Natural killer cell (primary cell): Measurements from ENCODE around the gene CDKL5. TPM values are rescaled to one million over a fixed set of nuclear protein-coding genes. Genes with fewer than 3 reads are reported as not detected.

Source experiments
- ATAC-seq, 3 donors: fragments of 150-1000 bp in 2 of 3; fragments of 200-7000 bp in 1 of 3; cut with Tn5 transposase; 1 replicate in 1 of 3; 2 replicates in 2 of 3; pipeline ENCODE4 v1.10.0; 2021; ENCODE audit warnings: mild to moderate bottlenecking in 2 of 3, moderate library complexity in 2 of 3
- DNase-seq, 2 donors: peaks; one replicate each; pipeline versions ENCODE4 v3.0.0 to v3.0.0-alpha.2; 2013 to 2021; ENCODE audit warnings: mixed read lengths in 1 of 2
- H3K27ac ChIP-seq: one replicate; pipeline ENCODE4 v1.5.1; 2013; ENCODE audit warnings: mild to moderate bottlenecking, low read length
- H3K27me3 ChIP-seq: one replicate; pipeline ENCODE4 v1.6.1; 2013; ENCODE audit warnings: low read length; ENCODE audit not compliant: control insufficient read depth, insufficient read depth
- H3K36me3 ChIP-seq: one replicate; pipeline ENCODE4 v1.6.1; 2013; ENCODE audit warnings: low read length; ENCODE audit not compliant: control insufficient read depth, insufficient read depth
- H3K4me1 ChIP-seq: one replicate; pipeline ENCODE4 v1.6.1; 2013; ENCODE audit warnings: low read length; ENCODE audit not compliant: control insufficient read depth, insufficient read depth
- H3K4me3 ChIP-seq: one replicate; pipeline ENCODE4 v1.5.1; 2013; ENCODE audit warnings: low read length
- H3K9me3 ChIP-seq: one replicate; pipeline ENCODE4 v1.6.1; 2013; ENCODE audit warnings: low read length; ENCODE audit not compliant: control insufficient read depth, insufficient read depth
- H3K27ac Mint-ChIP-seq, 2 donors: one replicate each; pipeline ENCODE4 v1.8.0; 2022; ENCODE audit warnings: mild to moderate bottlenecking in 2 of 2, mixed read lengths in 2 of 2, moderate library complexity in 1 of 2
- H3K27me3 Mint-ChIP-seq, 2 donors: one replicate each; pipeline ENCODE4 v1.8.0; 2022; ENCODE audit warnings: low read depth in 2 of 2, mixed read lengths in 2 of 2
- H3K36me3 Mint-ChIP-seq: one replicate; pipeline ENCODE4 v1.8.0; 2022; ENCODE audit warnings: mixed read lengths
- H3K4me1 Mint-ChIP-seq, 2 donors: one replicate each; pipeline ENCODE4 v1.8.0; 2022; ENCODE audit warnings: mixed read lengths in 2 of 2
- H3K4me3 Mint-ChIP-seq: one replicate; pipeline ENCODE4 v1.8.0; 2022; ENCODE audit warnings: mild to moderate bottlenecking, moderate library complexity, mixed read lengths
- H3K9me3 Mint-ChIP-seq, 2 donors: one replicate each; pipeline ENCODE4 v1.8.0; 2022; ENCODE audit warnings: mixed read lengths in 2 of 2
- CTCF ChIP-seq: fragments of 200-600 bp; IDR thresholded peaks from one replicate; pipeline ENCODE4 v1.8.0; 2022; ENCODE audit warnings: antibody characterized with exemption
- WGBS: methylation state at CpG from one replicate; pipeline ENCODE4 v1.1.7; 2013; ENCODE audit warnings: missing lambda C conversion rate; ENCODE audit not compliant: insufficient coverage; 5-methylcytosine and 5-hydroxymethylcytosine counted together
- intact Hi-C: fragments of 100-400 bp; cut with micrococcal nuclease; formaldehyde crosslinking; loops from one replicate; pipeline ENCODE4 v1.14.2; 2022
- total RNA-seq, 4 donors: library from RNA; stranded (reverse); fragments of 120-200 nt in 1 of 4; gene quantifications; one replicate each; pipeline versions ENCODE4 v1.2.3 to v1.2.4, GENCODE V29; 2013 to 2022

Gene CDKL5
- total RNA-seq, 3 donors from 2014 or later (not counting 1 experiment from before 2014, with no cell fraction given): 3.4 to 4.3 (median 3.5) TPM

DNA sequence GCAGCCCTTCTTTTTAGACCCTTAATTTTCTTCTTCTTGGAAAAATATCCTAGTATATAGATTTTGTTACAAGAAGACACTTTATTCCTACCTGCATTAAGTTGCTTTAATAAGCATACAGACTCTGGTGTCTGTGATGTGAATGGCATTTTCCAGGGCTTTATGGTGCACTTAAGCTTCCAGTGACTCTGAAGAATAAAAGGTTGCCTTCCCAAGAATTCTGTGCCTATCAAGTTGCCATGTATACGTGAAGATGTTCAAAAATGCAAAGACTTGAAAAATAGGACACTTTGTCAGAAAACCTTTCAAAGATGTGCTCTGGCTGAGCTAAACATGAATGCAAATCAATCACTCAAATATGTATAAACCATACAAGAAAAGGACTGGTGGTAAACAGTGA, 135.6 kb downstream of the CDKL5 start:
- no peak overlapping the region for H3K4me3 ChIP-seq
- no peaks in the 10 kb centered on the region for H3K9me3 Mint-ChIP-seq
- no peaks in the 10 kb centered on the region for H3K36me3 ChIP-seq
- H3K4me1 Mint-ChIP-seq: no peaks in the 10 kb centered on the region
- no peak overlapping the region for H3K27ac Mint-ChIP-seq
- H3K27ac ChIP-seq: no peak overlapping the region
- no peaks in the 10 kb centered on the region for H3K36me3 Mint-ChIP-seq
- TF ChIP-seq CTCF: no peak
- no peaks in the 10 kb centered on the region for H3K27me3 ChIP-seq
- DNase-seq: no peak
- no peaks in the 10 kb centered on the region for H3K4me1 ChIP-seq
- intact Hi-C loops: no loop called here
- ATAC-seq: no peak
- no peak overlapping the region for H3K4me3 Mint-ChIP-seq
- no peaks in the 10 kb centered on the region for H3K9me3 ChIP-seq
- WGBS: 100% methylated on average over 1 of the region's 1 CpG
- H3K27me3 Mint-ChIP-seq: peaks cover 0 to 7% of the 10 kb centered on the region in 2 donors

GRCh38 chrX:18565727-18566126, 140.3 kb downstream of the CDKL5 start:
- no peaks in the 10 kb centered on the region for H3K4me1 Mint-ChIP-seq
- TF ChIP-seq CTCF: no peak

DNA sequence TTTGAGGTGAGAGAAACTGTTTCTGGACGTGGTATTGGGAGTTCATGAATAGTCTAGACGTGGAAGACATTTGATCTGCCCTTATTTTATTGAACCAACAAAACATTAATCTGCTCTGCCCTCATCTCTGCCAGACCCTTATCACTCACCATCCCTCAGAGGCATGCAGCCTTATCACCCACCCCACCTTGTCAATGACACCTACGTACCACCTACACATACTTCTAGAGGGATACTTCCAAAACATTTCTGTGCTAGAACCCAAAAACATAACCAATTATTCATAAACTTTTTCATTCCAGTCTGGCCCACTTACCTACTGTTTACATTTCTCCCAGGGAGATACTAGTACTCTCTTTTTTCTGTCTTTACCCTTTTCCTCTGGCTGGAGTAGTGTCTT, 141.3 kb downstream of the CDKL5 start:
- ATAC-seq (no peak), DNase-seq (no peak)
- Histone ChIP-seq H3K27me3 (no peaks in the 10 kb centered on the region), H3K4me1 (no peaks in the 10 kb centered on the region), H3K9me3 (no peaks in the 10 kb centered on the region), H3K36me3 (no peaks in the 10 kb centered on the region), H3K4me3 (no peak overlapping the region), H3K27ac (no peak overlapping the region)
- Mint-ChIP-seq H3K4me1 (no peaks in the 10 kb centered on the region), H3K27me3 (peaks cover 0 to 7% of the 10 kb centered on the region in 2 donors), H3K36me3 (no peaks in the 10 kb centered on the region), H3K9me3 (no peaks in the 10 kb centered on the region), H3K4me3 (no peak overlapping the region), H3K27ac (no peak overlapping the region)
- TF ChIP-seq CTCF: no peak
- WGBS: 84% methylated on average over 3 of the region's 3 CpGs
- intact Hi-C loops: no loop called here

More at GRCh38 chrX:18565727-18566126, 140.3 kb downstream of the CDKL5 start:
- Histone ChIP-seq H3K27me3 (no peaks in the 10 kb centered on the region), H3K27ac (no peak overlapping the region), H3K36me3 (no peaks in the 10 kb centered on the region), H3K4me1 (no peaks in the 10 kb centered on the region), H3K9me3 (no peaks in the 10 kb centered on the region), H3K4me3 (no peak overlapping the region)
- ATAC-seq (no peak), DNase-seq (no peak)
- Mint-ChIP-seq H3K27ac (no peak overlapping the region), H3K4me3 (no peak overlapping the region), H3K36me3 (no peaks in the 10 kb centered on the region), H3K9me3 (no peaks in the 10 kb centered on the region), H3K27me3 (peaks cover 0 to 7% of the 10 kb centered on the region in 2 donors)
- 100% methylated on average over 1 of the region's 1 CpG for WGBS
- intact Hi-C loops: no loop called here

DNA sequence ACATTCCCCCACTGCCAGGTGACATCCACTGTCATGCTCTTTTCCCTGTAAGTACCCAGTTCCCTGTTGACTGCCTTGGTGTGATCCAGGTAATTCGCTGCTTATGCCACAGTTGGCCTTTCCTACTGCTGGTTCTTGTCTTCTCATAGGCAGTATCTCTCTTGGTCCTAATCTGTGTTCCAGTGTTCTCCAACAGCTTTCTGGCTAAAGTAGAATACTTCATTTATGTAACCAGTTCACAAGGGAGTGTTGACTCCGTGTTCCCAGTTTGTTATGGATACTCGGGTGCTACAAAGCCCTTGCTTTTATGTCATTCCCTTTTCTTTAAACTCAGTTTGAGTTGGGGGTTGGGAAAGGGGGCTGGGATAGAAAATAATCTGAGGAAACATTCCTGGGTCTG, 148.1 kb downstream of the CDKL5 start:
- ATAC-seq (no peak), DNase-seq (no peak)
- intact Hi-C loops: no loop called here
- no peaks in the 10 kb centered on the region for H3K9me3 ChIP-seq
- H3K4me3 ChIP-seq: no peak overlapping the region
- no peaks in the 10 kb centered on the region for H3K27me3 ChIP-seq
- no peaks in the 10 kb centered on the region for H3K36me3 ChIP-seq
- Mint-ChIP-seq H3K4me1 (no peaks in the 10 kb centered on the region), H3K27ac (no peak overlapping the region), H3K9me3 (no peaks in the 10 kb centered on the region), H3K36me3 (no peaks in the 10 kb centered on the region), H3K27me3 (no peaks in the 10 kb centered on the region), H3K4me3 (no peak overlapping the region)
- no peak overlapping the region for H3K27ac ChIP-seq
- no peak for TF ChIP-seq CTCF
- 92% methylated on average over 1 of the region's 3 CpGs for WGBS
- H3K4me1 ChIP-seq: no peaks in the 10 kb centered on the region
